HUDEP-2 (cell line): Measurements from ENCODE around the gene DLG1.
A peak's percentile ranks its signal among the peaks of the same experiment; 100 is the strongest.

Experiments
- DNase-seq, 76 experiments: peaks; one replicate each; lab custom pipeline; 2025; ENCODE audit not compliant: unreplicated experiment in 76 of 76; lab: John Stamatoyannopoulos, UW

The DLG1 gene

DNA sequence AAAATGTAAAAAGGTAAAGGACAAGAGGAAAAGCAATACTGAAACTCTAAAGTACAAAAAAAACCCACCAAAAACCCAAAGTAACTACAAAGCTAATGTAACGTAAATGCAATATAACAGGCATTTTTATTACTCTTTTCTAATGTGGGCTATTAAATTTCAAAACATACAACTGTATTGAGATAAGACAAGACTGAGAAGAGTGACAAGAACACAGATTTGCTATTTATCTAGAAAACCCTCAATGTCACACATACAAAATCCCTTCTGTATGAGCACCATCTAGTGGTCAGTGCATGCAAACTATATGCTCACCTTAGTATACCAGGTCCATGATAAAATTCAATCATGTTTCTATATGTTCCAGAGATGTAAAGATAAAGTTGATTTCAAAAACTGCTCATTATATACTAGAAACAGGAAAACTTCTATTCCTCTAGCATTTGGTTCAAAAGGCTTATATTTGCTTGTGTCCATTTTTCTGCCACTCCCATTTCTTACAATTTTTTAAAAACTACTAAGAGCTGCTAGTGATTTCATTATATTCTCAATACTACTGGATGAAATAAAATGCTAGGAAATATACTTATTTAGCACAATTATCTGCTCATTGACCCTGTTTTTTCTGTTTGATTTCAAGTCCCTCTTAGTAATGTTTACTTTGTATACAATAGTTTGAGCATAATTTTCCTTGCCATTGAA, 111.4 kb downstream of the DLG1 start:
- peak in 31 of 76 experiments; percentile 3 to 52 (median 35) for DNase-seq

DNA sequence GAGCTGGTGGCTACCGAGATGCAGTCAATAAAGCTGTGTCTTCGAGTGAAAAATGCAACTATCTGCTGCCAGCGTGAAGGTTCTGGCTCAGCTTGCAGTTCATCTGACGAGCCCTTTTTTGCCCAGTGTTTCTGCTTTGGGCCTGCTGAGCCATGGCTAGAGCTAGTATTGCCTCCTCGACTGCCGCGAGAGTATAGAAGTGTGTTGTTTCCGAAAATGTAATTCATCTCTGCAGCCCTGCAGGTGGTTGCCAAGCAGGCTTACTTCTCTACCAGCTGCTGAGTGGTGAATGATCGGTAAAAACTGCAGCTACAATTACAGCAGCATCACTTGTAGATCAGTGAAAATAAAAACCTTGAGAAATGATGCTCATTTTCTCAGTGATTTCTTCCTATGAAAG, 114.8 kb downstream of the DLG1 start:
- DNase-seq: no peak

DNA sequence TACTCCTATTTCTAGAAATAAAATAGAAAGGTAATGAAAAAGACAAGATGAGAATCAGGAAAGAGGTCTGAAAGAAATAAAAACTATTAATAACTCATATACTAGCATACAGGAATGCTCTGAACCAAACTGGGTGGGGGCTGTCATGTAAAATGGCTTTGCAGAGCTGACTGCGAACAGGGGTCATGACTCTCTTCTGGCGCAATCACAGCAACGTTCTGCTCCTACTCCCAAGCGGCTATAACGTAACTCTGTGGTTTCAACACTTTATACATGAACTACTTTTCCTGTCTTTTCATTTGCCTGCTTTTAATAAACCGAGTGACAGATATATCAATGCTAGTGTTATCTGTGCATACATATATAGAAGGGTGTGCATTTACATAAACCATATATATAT, 116.7 kb downstream of the DLG1 start:
- DNase-seq: no peak

DNA sequence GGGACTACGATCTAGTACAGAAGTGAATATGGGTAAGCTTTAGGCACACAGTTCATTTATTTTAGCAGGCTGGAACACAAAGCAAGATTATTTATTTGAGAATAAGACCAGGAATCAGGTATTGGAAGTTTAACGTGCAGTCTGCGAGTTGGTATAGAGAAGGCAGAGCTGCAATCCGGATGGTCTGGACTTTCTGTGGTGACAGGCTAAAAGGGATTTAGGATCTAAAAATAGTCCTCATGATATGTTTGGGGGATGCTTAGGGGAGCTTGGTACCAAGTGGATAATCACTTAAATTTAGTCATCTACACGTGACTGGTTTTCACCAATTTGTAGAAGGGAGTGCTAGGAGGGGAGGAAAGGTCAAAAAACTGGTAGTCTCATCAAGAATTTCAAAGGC, 119.4 kb downstream of the DLG1 start:
- DNase-seq: no peak

DNA sequence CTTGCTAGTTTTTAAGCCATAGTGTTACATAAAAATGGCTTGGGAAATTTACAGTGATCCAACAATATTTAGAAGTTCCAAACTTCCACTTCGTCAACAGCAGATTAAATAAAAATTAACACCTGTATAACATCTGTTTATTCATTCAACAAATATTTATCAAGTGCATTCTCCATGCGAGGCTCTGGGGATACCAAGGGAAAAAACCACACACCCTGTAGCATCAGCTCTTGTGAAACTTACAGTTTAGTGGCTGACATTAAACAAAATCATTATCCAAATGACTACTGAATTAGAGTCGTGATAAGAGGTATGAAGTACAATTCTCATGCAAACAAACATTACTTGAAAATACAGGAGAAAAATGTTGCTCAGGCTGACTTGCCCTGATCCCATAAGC, 122.9 kb downstream of the DLG1 start:
- no peak for DNase-seq

DNA sequence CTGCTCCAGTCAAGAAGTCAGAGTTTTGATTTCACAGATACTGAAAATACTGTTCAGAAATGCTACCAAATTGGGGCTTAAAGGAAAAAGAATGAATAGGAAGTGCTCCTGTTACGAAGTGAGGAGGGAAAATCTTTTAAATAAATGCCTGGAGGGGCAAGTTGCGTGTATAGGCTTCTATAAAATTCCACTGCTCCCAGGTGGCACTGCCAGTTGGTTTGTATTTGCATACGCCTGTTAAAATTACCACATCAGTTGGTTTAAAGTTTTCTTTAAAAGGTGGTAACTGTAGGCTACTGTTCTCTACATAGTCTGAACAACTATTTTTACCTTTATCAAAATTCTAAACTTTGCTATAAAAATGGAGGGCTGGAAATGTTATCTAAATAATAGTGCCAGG, 123.5 kb downstream of the DLG1 start:
- DNase-seq: no peak

DNA sequence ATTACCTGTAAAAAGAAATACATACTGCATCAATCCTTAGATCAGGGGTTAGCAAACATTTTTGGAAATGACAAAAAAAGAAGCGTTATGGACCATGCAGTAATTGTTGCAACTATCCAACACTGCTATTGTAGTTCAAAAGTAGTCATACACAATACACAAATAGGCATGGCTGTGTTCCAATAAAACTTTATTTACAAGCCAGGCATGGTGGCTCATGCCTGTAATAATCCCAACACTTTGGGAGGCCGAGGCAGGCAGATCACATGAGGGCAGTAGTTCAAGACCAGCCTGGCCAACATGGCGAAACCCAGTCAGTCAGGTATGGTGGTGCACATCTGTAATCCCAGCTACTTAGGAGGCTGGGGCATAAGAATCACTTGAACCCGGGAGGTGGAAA, 124.8 kb downstream of the DLG1 start:
- DNase-seq: no peak

DNA sequence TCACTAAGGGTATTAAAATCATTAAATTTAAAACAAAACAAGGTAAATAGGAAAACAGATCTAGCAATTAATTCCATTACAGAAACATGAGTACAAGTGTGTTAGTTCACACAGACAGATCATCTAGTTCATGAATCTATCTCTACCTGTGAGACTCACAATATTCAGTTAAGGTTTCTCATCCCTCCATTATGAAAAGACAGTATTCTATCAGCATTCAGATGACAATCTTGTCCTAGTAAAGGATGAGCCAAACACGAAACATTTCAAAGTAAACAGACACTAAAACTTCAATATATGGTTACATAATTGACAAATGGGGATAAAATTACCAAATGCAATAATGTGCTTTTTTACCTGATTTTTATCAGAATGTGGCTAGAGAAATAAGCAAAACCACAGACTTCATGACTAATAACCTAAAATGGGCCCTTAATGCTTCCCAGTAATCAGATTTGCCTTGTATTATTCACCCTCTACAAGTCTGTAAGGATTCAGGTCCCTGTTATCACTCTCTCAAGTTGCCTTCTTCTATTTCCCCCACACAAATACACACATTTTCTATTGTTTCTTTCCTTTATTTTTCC, 126.8 kb downstream of the DLG1 start:
- no peak for DNase-seq

DNA sequence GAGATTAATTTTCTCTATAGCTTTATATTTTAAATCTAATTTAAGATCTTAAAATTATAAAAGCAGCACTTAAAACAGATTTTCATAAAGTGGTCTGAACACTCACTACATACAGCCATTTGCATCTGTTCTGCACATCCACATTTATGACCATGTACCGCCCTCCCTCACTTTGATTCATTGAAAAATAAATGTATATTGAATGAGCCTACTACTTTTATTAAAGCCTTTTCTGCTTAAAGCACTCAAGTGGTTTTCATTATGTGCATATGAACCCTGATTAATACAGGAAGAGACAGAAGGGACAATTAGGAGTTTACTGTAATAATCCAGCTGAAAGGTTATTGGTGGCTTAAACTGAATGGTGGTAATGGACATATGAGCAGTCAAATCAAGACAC, 129.4 kb downstream of the DLG1 start:
- no peak for DNase-seq

DNA sequence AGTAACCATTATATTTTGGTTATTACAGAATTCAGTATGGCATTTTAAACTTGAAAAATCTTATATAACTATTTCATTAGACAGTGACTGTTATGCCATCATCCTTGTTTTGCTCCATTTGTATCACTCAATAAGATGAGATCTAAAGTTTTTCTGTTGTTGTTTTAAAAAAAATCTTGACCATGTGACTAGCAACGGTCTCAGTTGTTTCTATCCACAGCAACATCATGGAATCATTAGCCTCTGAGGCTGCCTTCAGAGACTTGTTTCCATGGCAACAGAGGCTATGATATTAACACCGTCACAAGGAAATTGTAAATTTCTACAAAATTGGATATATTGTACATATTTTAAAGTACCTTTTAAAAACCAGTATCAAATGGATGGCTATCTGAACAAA, 129.8 kb downstream of the DLG1 start:
- no peak for DNase-seq

DNA sequence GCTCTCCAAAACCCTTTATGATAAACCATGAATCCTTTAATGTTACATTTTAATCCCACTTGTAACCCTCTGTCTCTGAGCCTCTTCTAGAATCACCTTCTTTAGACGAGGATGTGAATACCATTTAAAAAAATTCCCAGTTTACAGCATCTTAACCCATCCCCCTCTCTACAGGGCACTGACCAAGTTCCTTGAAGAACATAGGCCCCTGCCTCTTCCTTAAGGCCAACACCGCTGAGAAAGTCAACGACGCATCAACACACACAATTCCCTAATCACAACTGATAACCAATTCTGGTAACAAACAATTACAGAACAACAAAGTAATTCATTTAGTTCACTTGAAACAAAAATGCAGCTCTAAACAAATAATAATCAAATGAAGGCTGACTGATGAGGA, 130.3 kb downstream of the DLG1 start:
- DNase-seq: no peak

DNA sequence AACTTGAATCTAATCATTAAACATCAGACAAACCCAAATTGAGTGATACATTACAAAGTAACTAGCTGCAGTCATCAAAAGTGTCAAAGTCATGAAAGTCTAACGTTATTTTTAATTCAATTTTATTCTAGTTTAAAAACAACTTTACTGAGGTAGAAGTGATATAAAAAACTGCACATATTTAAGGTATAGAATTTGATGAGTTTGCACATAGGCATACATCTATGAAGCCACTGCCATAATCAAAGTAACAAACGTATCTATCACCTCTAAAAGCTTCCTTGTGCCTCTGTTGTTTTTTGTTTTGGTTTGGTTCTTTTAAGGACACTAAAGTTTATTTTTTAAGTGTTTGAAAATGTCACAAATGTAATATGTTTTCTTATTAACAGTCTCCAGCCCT, 130.9 kb downstream of the DLG1 start:
- DNase-seq: no peak

DNA sequence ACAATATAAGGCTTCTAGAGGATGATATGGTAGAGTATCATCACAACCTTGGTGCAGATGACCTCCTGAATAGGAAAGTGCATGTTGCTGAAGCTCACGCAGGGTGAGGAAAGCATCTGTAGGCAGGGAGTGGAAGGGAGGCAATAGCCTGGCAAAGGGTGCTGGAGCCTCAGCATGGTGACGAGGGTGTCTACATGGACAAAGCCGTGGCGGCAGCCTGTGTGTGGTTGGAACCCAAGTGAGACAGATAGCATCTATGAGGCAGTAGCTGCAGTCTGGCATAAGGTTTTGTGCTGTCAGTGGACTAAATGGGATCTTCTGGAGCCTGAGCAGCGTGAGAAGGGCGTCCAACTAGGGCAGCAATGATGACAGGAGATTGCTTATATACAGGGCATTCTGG, 132.5 kb downstream of the DLG1 start:
- no peak for DNase-seq

DNA sequence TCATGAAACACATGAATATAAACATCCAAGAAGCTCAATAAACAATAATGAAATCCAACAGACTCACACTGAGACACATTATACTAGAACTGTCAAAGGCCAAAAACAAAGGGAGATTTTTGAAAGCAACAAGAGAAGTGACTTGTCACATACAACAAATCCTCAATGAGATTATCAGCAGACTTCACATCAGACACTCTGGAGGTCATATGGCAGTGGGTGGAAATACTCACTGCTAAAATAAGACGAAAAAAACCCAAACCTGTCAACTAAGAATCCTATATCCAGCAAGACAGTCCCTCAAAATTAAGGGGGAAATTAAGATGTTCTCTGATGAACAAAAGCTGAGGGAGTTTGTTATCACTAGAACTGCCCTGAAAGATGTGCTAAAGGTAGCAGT, 143.4 kb downstream of the DLG1 start:
- DNase-seq: no peak

DNA sequence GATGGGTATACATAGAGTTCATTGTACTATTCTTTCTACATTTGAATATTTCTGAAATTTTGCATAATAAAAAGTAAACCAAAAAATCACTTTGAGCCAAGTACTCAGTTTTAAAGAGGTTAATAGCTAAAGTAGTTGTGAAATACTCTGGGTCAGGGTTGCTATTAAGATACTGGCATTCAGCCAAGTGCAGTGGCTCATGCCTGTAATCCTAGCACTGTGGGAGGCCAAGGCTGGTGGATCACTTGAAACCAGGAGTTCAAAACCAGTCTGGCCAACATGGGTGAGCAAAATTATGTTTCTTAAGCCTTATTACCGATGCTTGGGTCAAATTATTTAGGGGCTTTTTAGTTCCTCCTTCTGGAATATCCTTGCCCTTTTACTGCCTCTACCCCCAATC, 146.8 kb downstream of the DLG1 start:
- DNase-seq: peak in 13 of 76 experiments; percentile 4 to 39 (median 17)

DNA sequence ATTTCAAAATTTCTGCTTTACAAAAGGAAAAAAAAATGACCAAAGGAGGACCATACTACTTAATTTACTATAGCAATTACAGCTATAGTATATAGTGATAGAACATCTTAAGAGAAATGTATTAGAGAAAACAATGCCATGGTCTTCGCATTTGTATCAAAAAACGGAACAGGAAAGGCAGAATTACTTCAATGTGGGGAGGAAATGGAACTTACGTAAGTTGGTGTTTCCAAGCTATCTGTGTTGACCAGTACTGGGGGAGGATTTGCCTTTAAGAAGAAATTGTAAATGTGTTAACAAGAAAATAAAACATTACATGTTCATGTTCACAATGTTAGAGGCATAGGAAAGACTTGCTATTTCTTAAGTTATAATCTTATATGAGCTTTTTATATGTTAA, 148.9 kb downstream of the DLG1 start:
- no peak for DNase-seq

DNA sequence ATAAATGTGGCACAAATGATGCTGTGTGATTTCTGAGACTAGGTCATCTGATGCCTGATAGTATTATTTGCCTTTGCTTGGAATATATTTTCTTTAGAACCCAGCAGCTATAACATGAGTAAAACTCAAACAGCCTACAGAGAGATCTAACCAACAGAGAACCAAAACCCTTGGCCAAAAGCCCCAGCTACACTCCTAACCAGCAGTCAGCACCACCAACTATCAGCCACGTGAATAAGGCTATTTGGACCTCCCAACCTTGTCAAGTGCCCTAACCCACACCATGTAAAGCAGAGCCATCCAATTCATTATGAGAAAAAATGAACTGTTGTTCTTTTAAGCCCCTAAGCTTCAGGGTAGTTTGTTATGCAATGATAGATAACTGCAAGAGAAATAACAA, 154.2 kb downstream of the DLG1 start:
- DNase-seq: no peak

DNA sequence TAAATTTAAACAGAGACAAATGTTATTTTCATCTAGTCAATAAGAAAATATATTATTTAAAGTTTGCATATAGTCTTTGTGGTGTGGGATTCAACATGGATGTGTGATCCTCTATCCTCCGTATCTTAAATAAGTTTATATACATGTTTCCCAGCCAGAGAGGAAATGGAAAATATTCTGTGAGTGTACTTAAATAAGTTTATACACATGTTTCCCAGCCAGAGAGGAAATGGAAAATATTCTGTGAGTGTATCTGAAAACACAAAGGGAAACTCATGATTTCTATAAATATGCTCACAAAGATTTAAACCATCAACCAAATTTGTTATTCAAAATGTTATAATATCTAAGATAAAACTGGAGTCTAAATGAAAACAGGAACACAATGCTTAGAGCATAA, 158.8 kb downstream of the DLG1 start:
- no peak for DNase-seq

DNA sequence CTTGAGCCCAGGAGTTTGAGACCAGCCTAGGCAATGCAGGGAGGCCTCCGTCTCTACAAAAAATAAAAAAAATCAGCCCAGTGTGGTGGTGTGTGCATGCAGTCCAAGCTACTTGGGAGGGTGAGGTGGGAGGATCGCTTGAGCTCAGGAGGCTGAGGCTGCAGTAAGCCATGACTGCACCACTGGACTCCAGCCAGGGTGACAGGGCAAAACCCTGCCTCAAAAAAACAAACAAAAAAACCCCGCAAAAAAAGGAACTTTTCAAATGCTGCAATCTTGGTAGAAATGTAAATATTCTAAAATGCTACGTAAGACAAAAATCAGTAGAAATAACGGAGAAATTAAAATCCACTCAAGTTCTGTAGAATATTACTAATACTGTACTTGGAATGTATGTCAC, 160.7 kb downstream of the DLG1 start:
- DNase-seq: peak in 7 of 76 experiments; percentile 2 to 23 (median 6)

DNA sequence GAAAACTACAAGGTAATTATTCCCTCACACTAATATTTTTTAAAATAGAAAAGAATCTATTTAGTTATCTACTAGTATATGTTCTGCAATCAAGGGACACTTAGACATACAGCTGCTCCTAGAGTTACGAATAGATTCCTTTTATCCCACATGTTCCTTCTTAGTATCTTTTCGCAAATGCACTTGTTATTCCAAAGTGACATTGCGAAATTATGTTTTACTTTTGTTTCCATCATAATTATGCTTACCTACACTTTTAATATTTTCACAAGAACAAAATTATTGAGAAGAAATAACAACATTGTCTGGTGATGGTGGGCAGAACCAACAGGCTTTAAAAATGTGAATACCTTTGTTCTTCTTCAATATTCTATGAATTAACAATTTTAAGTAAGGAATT, 161.7 kb downstream of the DLG1 start:
- DNase-seq: no peak

DNA sequence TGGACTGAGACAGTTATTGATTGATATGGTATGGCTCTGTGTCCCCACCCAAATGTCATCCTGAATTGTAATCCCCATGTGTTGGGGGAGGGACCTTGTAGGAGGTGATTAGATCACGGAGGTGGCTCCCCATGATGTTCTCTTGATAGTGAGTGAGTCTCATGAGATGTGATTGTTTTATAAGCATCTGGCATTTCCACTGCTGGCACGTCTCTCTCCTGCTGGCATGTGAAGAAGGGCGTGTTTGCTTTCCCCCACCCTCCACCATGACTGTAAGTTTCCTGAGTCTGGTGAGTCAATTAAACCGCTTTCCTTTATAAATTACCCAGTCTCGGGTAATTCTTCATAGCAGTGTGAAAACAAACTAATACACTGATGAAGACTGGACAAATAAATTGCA, 163.2 kb downstream of the DLG1 start:
- DNase-seq: no peak

DNA sequence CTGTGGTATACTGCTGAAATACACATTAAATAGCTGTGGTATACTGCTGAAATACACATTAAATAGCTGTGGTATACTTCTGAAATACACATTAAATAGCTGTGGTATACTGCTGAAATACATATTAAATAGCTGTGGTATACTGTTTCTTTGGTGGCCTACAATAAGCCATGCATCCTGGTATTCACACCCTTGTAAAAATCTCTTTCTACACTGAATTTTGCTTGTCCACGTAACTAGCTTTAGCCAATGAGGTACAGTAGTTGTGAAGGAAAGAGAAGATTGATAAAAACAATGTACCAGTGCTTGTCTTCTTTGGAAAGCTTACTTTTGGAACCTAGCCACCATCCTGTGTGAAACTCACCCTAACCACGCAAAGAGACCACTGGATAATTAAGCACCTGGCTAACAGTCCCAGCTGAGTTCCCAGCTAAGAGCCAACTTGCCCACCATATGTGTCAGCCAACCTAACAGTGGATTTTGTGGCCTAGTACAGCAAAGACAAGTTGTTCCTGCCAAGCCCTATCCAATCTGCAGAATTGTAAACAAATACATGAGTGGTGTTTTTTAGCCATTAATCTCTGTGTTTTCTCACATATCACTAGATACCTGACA, 165.4 kb downstream of the DLG1 start:
- DNase-seq: no peak
